GM18951 (cell line): ENCODE data around the gene ETV7.

Source experiments
- POLR2A ChIP-seq: IDR thresholded peaks from 4 replicates; pipeline ENCODE4 v1.6.1; 2011; ENCODE audit warnings: mild to moderate bottlenecking; ENCODE audit not compliant: insufficient read length, insufficient read depth; ENCODE audit errors: extremely low read depth
- in situ Hi-C: fragments of 300-500 bp; cut with MboI; formaldehyde crosslinking; loops from one replicate; pipeline ENCODE4 v1.12.0; 2022; ENCODE audit warnings: low sequenced_read_pairs, mixed read lengths, inconsistent platforms; ENCODE audit not compliant: unreplicated experiment

ETV7 gene

DNA sequence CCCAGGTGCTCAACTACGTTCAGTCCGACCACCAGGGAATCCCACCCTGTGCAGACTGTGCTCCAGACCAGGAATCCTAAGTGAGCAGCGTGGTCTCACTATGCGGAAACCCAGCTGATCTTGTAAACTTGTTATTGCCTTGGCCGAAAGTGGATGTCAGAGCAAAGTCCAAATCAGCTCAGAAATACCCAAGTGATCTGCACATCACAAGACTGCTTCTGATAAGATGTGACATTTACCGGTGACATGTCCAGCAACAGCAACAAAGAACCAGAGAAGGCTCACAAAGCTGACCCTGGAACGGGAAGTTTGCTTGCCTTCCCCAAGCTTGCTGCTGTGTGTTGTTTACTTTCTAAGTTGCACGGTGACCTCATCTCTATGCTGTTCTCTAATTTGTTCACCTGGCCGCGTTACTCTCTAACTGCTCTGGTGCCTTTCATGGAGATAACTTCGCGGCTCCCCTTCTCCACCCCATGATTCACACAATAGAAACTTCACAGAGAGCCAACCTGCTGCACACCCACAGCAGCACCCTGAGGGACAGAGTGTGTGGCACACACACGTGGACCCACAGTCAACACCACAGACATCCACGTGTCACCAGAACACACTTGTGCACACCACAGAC lies 52.5 kb downstream of the ETV7 start:
- in situ Hi-C loops: no loop called here
- no peak for TF ChIP-seq POLR2A

DNA sequence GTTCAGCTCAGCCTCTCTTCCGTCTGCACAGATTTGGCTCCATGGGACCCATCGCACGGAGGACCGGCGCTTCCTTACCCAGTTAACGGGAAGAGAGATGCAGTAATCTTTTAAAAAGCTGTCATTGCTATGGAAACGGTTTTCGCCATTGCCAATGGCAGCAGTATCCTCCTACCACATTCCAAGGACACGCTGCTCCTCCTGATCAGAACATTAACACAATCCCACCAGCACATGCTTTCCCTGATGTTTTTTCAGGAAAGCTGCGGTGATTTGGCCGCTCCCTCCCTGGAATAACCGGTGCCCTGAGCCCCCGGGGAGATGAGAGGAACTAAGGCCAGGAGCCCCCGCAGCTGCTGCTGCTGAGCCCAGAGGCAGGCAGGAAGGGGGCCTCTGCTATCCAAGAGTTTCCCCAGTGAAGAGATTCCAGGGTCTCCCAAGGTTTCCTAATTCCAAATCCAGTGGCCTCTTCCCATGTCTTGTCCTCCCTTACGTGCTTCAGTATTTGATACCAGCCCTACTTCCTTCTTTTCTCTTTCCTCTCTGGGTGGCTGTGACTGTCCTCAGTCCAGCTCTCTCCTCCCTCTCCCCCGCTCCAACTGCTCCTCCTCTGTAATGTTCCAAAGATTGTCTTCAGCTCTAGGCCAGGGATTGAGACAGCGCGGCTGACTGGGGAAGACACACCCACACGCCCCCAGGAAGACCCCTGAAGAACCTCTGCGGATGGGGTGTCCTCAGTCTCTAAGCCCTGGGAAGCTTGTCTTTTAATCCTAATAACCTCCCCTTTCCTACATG lies 53.3 kb downstream of the ETV7 start:
- in situ Hi-C loops: no loop called here
- TF ChIP-seq POLR2A: no peak

DNA sequence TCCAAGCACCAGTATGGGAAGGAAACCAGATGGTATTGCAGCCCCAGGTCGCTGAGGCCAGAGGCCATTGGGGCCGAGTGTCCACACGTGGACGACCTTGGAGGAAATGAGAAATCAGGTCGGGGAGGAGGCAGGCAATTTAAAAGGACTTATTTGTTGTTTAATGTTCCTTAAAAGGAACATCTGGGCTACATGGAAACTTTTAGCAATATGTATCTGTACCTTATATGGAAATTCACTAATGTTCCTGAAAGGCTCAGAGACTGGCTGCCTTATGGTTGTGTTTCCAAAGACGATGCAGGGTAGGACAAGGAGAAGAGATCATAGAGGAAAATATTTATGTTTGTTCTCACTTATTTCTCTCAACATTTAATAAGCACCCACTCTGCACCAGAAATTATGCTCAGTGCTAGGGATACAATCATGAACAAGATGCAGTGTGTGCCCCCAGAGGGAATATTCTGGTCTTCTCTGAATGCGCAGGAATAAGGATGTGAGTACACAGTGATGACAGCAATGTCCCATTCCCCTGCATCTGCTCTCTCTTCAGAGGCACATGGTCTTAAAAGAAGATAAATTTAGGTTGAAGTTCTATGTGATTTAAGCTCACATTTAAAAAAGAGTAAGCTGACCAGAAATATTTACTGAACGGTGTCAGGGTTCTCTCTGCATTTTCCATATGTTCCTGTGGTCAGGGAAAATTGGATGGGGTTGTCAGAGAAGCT lies 54.1 kb downstream of the ETV7 start:
- TF ChIP-seq POLR2A: no peak
- in situ Hi-C loops: no loop called here

DNA sequence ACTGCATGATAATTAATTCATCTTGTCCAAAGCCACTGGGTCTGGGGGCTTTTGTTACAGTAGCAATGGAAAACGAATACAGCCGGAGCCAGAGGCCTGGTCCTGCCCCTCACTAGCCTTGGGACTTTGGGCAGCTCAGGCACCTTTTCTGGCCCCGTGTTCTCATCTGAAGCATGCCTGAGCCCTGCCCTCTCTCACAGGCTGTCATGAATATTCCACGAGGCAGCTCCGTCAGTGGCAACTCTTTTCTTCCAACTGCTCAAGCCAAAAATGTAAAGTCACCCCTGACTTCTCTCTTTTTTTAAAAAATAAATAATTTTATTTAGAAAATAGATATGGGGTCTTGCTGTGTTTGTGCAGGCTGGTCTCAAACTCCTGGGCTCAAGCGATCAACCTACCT lies 56.1 kb downstream of the ETV7 start:
- in situ Hi-C loops: no loop called here

DNA sequence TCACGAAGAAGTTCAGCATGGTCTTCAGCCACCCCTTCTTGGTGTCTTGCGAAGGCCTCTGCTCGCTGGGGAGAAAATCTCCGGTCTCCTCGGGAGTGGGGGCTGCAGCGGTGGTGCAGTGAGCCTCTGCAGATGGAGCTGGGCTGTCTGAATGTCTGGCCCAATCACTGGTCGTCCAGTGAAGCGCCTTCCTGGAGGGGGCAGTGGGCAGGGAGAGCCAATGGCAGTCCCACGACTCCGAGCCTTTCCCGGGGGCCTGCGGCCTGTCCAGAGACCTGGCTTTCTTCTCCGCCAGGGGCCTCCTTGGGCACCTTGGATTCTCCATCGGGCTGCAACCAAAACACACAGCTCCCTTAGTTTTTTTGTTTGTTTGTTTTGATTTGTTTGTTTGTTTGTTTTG lies 57.1 kb downstream of the ETV7 start:
- no peak for TF ChIP-seq POLR2A
- in situ Hi-C loops: no loop called here

More for the DNA sequence above, 56.1 kb downstream of the ETV7 start:
- no peak for TF ChIP-seq POLR2A

DNA sequence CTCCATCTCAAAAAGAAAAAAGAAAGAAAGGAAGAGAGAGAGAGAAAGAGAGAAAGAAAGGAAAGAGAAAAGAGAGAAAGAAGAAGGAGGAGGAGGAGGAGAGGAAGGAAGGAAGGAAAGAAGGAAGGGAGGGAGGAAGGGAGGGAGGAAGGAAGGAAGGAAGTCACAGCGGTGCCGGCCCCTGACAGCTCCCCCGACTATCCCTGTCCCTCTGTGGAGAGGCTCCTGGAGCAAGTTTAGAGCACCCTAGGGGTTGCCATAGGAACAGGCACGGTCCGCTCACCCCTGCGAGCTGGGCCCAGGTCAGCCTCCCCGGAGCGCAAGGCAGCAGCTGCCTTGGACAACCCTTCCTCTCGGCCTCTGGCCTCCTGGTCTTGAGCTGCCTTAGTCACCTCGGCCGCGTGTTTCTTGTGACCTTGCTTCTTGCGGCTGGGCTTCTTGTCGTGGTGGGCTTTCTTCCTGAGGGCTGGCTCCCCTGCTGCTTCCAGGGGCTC lies 57.6 kb downstream of the ETV7 start:
- TF ChIP-seq POLR2A: no peak
- in situ Hi-C loops: no loop called here

DNA sequence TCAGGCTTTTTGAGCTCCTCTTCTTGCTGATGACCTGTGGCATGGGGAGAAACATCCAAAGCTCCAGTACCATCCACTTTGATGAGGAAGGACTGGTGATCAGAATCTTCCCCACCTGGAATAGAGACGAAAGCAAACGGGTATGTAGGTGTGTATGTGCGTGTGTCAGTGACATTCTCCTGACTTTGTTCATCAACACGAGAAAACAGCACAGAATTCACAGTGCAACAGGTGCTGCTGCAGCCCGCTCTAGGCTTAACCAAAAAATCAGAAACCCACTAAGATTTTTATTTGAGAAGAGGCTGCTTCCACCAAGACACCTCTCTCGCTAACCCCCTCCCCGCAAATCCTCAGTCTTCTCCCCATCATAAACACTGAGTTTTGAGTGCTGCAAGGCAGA lies 58.9 kb downstream of the ETV7 start:
- TF ChIP-seq POLR2A: no peak
- in situ Hi-C loops: no loop called here

DNA sequence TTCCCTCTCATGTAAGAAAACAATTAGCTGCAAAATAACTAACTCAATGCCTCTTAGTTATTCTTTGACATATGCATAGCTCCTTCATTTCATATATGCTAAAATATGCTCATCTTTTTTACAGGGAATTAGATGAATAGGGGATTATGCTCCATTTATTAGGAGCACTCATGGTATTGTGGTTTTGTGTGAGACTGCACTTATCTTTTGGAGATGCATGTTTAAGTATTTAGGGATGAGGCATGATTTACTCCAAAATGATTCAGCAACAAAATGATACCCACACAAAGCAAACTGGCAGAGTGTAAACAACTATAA lies 59.6 kb downstream of the ETV7 start:
- TF ChIP-seq POLR2A: no peak
- in situ Hi-C loops: no loop called here

DNA sequence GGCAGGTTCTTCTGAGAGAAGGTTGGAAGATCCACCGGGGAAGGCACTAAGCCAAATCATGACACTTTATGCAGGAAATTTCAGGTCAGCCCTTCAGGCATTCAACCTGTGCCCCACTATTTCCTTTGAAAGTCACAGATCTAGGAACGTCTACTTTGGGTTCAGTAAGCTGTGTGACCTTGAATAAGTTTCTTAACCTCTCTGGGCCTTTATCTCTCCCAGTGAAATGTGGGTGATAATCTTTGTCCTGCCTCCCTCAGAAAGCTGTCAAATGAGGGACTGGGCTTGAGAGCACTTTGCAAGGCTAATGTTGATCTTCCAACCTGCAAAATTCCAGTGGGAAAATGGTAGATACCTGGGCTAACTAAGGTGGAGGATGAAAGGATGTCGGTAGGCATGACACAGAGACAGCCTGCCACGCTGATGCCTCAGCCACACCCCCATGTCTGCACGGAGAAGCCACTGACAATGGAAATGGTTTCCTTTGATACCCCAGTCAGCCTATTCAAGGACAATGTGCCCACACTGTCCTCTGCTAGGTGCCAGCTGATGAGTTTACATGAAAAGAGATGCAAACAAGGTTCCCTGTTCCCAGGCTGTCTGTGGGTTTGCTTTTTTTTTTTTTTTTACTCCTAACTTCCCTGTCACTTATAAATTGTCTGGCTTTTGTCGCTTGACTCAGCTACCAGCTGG lies 60.1 kb downstream of the ETV7 start:
- in situ Hi-C loops: no loop called here
- no peak for TF ChIP-seq POLR2A

DNA sequence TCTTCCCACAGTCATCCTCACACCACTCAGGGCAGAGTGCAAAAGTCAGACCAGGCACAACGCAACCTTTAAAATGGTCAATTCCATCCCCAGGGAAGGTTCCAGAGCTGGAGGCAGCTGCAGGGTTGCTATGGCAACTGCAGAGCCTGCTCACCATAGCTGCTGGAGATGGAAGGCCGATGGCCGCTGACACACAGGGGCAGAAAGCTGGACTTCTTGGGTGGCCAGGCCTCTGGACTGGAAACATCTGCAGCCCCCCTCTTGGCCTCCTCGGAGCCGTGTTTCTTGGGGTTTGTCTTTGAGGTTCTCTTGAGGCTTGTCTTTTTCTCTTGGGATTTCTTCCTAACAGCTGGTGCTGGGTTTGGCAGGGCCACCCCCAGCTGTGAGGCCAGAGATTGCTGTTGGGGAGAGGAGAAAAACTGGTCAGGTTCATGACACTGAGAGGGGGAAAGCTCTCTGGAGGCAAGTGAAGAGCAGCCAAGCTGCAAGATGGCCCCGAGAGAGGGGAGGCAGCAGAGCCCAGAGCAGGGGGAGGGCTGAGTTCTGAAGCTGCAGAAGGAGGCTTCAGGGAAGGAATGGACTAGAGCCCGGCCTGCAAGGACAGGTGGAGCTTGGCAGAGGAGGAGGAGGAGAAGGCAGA lies 61.0 kb downstream of the ETV7 start:
- in situ Hi-C loops: no loop called here
- no peak for TF ChIP-seq POLR2A

DNA sequence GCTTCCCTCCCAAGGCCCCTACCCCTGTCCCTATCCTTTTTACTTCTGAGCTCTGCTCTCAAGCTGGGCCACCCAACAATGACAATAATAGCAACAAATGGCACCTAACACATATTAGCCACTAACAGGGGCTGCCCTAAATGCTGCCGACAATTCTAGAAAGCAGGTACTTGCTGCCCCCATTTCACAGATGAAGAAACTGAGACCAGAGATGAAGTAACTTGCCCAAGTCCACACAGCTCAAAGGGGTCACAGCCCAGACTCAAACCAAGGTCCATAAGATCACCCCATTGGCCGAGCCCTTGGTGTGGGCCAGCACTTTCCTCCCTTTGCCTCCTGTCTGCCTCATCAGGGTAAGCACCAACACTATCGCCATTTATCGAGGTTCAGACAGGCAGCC lies 62.8 kb downstream of the ETV7 start:
- in situ Hi-C loops: no loop called here
- TF ChIP-seq POLR2A: no peak

DNA sequence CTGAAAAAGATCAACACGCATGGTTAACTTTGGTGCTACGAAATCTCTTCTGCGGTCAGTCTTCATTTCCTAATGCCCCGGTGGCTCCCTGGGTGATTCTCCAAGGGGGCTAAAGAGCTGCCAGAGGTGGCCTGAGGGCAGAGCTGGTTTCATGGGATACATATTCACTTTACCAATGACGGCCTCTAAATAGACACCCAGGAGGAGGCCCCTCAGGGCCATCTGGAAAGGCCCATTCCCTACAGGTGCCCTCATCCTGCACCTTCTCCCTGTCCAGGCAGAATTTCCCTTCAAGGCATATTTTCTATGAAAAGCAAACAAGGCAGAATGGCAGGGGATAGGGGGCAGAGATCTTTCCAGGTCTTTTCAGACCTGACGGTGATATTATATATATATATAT lies 63.3 kb downstream of the ETV7 start:
- no peak for TF ChIP-seq POLR2A
- in situ Hi-C loops: no loop called here

DNA sequence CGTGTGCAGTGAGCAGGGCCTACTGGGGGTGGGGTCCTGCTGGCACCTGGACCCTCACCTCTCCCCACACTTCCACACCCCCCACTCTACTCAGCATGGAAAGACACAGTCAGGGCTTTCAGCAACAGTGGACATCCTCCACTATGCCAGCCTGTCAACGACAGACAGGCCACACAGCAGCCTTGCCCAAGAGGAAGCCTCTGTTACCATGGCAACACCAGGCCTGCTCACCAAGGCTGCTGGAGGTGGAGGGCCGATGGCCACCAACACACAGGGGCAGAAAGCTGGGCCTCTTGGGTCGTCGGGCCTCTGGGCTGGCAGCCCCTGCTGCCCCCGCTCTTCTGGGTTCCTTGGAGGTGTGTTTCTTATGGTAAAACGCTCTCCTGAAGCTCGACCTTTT lies 64.4 kb downstream of the ETV7 start:
- in situ Hi-C loops: no loop called here
- TF ChIP-seq POLR2A: no peak

DNA sequence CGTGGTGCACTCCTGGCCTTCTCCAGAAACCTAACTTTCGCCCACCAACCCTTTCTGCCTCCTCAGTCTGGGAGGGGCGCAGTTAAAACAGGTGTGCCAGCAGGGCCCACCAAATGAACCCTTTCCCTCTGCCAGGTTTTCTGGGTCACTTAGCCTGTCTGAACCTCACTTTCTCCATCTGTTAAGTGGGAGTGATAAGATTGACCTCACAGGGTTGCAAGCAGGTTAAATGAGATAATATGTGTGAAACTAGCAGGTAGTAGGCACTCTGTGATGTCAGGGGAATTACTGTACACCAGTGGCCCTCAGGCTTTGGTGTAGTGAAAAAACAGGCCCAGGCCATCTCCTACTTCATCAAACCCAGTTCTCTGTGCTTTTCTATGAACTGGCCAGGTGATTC lies 64.9 kb downstream of the ETV7 start:
- in situ Hi-C loops: no loop called here
- no peak for TF ChIP-seq POLR2A
